GM12878 (cell line): ENCODE results near the gene RSPO4. TPM values are rescaled to one million over a fixed set of nuclear protein-coding genes. Genes with fewer than 3 reads are reported as not detected.

Experiments
- ATAC-seq: fragments of 200-7000 bp; cut with Tn5 transposase; 3 replicates; pipeline ENCODE4 v1.9.1; 2020; ENCODE audit warnings: mild to moderate bottlenecking, moderate library complexity
- BruUV-seq: library from RNA; stranded (reverse); fragments of 400-500 nt; replicated peaks from 2 replicates; lab custom pipeline; 2021; lab: Mats Ljungman, UMichigan
- CTCF ChIA-PET: fragments of 300-600 bp; sonication (Branson Sonifier 250); formaldehyde crosslinking; extraction: SDS; loops from one replicate; lab custom pipeline; 2021; ENCODE audit warnings: inconsistent platforms; lab: Yijun Ruan, JAX
- POLR2A ChIA-PET: fragments of 350-600 bp; formaldehyde crosslinking; extraction: SDS; loops from one replicate; lab custom pipeline; 2021; ENCODE audit warnings: inconsistent platforms; lab: Charles Lee
- RAD21 ChIA-PET: fragments of 300-600 bp; sonication (Branson Sonifier 250); formaldehyde crosslinking; loops from one replicate; lab custom pipeline; 2023; ENCODE audit warnings: antibody characterized with exemption; ENCODE audit not compliant: unreplicated experiment; lab: Charles Lee
- SMC1A ChIA-PET: fragments of 300-600 bp; sonication (Branson Sonifier 250); formaldehyde crosslinking; loops from one replicate; lab custom pipeline; 2023; ENCODE audit not compliant: unreplicated experiment, uncharacterized antibody; lab: Charles Lee
- DNase-seq: peaks from one replicate; pipeline ENCODE4 v3.0.0-alpha.2; 2011; ENCODE audit warnings: low read depth, low spot score
- FAIRE-seq: peaks from 3 replicates; lab custom pipeline; 2011; peaks lifted over from hg19 to GRCh38; lab: Jason Lieb, UNC
- H2AFZ ChIP-seq: 2 replicates; pipeline ENCODE4 v1.6.0; 2011; ENCODE audit warnings: low read depth, low read length, control low read depth; ENCODE audit not compliant: control insufficient read depth
- H3K27ac ChIP-seq: 2 replicates; pipeline ENCODE4 v1.5.1; 2011; ENCODE audit warnings: control low read depth; ENCODE audit not compliant: control insufficient read depth, insufficient read depth
- H3K27me3 ChIP-seq, 2 experiments: replicated peaks in 1 of 2; 2 replicates each; pipeline versions ENCODE4 v1.6.0 to v1.6.1; 2011; ENCODE audit warnings: low read length in 1 of 2; ENCODE audit not compliant: control insufficient read depth in 2 of 2, insufficient read depth in 2 of 2
- H3K36me3 ChIP-seq, 2 experiments: 2 replicates each; pipeline ENCODE4 v1.5.1; 2011; ENCODE audit warnings: low read length in 1 of 2; ENCODE audit not compliant: control insufficient read depth in 2 of 2, insufficient read depth in 2 of 2
- H3K4me1 ChIP-seq: 2 replicates; pipeline ENCODE4 v1.6.1; 2011; ENCODE audit warnings: mild to moderate bottlenecking, low read length, moderate library complexity, mixed read lengths; ENCODE audit not compliant: control insufficient read depth, insufficient read depth
- H3K4me2 ChIP-seq: 2 replicates; pipeline ENCODE4 v1.6.0; 2011; ENCODE audit warnings: control low read depth; ENCODE audit not compliant: control insufficient read depth, insufficient read depth
- H3K4me3 ChIP-seq: fragments of 200-600 bp; sonication (generic); 2 replicates; pipeline ENCODE4 v1.5.1; 2016
- H3K79me2 ChIP-seq: 2 replicates; pipeline ENCODE4 v1.6.0; 2011; ENCODE audit warnings: low read length; ENCODE audit not compliant: control insufficient read depth, insufficient read depth
- H3K9ac ChIP-seq: 2 replicates; pipeline ENCODE4 v1.8.0; 2011; ENCODE audit warnings: low read length, control low read depth, mixed read lengths; ENCODE audit not compliant: control insufficient read depth, insufficient read depth
- H3K9me3 ChIP-seq: replicated peaks from 3 replicates; pipeline ENCODE4 v1.5.1; 2011; ENCODE audit warnings: mild to moderate bottlenecking, low read length; ENCODE audit not compliant: control insufficient read depth, insufficient read depth
- H4K20me1 ChIP-seq: 2 replicates; pipeline ENCODE4 v1.6.0; 2011; ENCODE audit not compliant: control insufficient read depth, insufficient read depth
- BMI1 ChIP-seq: fragments of 450-650 bp; IDR thresholded peaks from 2 replicates; pipeline ENCODE4 v1.6.1; 2016; ENCODE audit warnings: mild to moderate bottlenecking, moderate library complexity, borderline replicate concordance
- IKZF2 ChIP-seq, 2 experiments: fragments of 450-650 bp; IDR thresholded peaks; 2 replicates each; pipeline ENCODE4 v1.6.1; 2017; ENCODE audit warnings: mild to moderate bottlenecking in 2 of 2, moderate library complexity in 2 of 2
- IRF5 ChIP-seq: fragments of 450-650 bp; IDR thresholded peaks from 2 replicates; pipeline ENCODE4 v1.6.1; 2017; ENCODE audit warnings: borderline replicate concordance
- JUND ChIP-seq: IDR thresholded peaks from 2 replicates; pipeline ENCODE4 v1.6.1; 2012; ENCODE audit warnings: low read depth, mild to moderate bottlenecking, low read length, improper control_type of control experiment, moderate library complexity
- MEF2A ChIP-seq: IDR thresholded peaks from 2 replicates; pipeline ENCODE4 v1.6.1; 2011; ENCODE audit warnings: low read depth, mild to moderate bottlenecking, low read length, moderate library complexity; ENCODE audit not compliant: insufficient read depth
- PAX8 ChIP-seq: fragments of 450-650 bp; IDR thresholded peaks from 2 replicates; pipeline ENCODE4 v1.6.1; 2017; ENCODE audit warnings: mild to moderate bottlenecking, moderate library complexity
- SKIL ChIP-seq: fragments of 450-650 bp; IDR thresholded peaks from 2 replicates; pipeline ENCODE4 v1.6.1; 2017; ENCODE audit warnings: mild to moderate bottlenecking, low read depth, inconsistent platforms; ENCODE audit not compliant: poor library complexity, severe bottlenecking
- SMAD1 ChIP-seq: fragments of 450-650 bp; IDR thresholded peaks from 2 replicates; pipeline ENCODE4 v1.6.1; 2018; ENCODE audit warnings: mild to moderate bottlenecking, low read depth; ENCODE audit not compliant: partially characterized antibody
- ZBED1 ChIP-seq: IDR thresholded peaks from 2 replicates; pipeline ENCODE4 v1.6.1; 2016; ENCODE audit warnings: borderline replicate concordance
- ZBTB40 ChIP-seq: fragments of 450-650 bp; IDR thresholded peaks from 2 replicates; pipeline ENCODE4 v1.6.1; 2016; ENCODE audit warnings: mild to moderate bottlenecking, moderate library complexity, borderline replicate concordance
- ZNF24 ChIP-seq: fragments of 450-650 bp; IDR thresholded peaks from 2 replicates; pipeline ENCODE4 v1.6.1; 2017; ENCODE audit warnings: antibody characterized with exemption, mild to moderate bottlenecking
- ZNF592 ChIP-seq: fragments of 450-650 bp; IDR thresholded peaks from 2 replicates; pipeline ENCODE4 v1.6.1; 2017; ENCODE audit warnings: mild to moderate bottlenecking, moderate library complexity
- WGBS: methylation state at CpG from one replicate; pipeline ENCODE4 v1.1.6; 2016; ENCODE audit warnings: low lambda C conversion rate; ENCODE audit not compliant: insufficient replicate concordance, insufficient coverage; ENCODE audit errors: missing lambda C conversion rate; 5-methylcytosine and 5-hydroxymethylcytosine counted together
- in situ Hi-C: fragments of 300-500 bp; cut with MboI; formaldehyde crosslinking; loops from 9 replicates; pipeline ENCODE4 v1.14.3; 2018; ENCODE audit warnings: mixed read lengths
- intact Hi-C: fragments of 100-400 bp; cut with micrococcal nuclease; formaldehyde crosslinking; loops from one replicate; pipeline ENCODE4 v1.14.2; 2022; ENCODE audit not compliant: unreplicated experiment
- polyA plus RNA-seq, 11 experiments: library from polyadenylated mRNA; depleted of rRNA in 4 of 11; unstranded in 6 of 11; stranded (reverse) in 5 of 11; fragments of >200 nt; fragmentation: Nextera tagmentation in 4 of 11; fragmentation: Illumina TruSeq in 1 of 11; extraction: Ambion mirVana in 4 of 11; extraction: Trizol in 1 of 11; gene quantifications; 1 replicate in 1 of 11; 2 replicates in 10 of 11; pipeline versions ENCODE4 v1.2.1 to v1.2.3, GENCODE V29; 2011 to 2016; ENCODE audit warnings: inconsistent platforms in 2 of 11, missing spikeins in 2 of 11, low read depth in 1 of 11
- total RNA-seq, 4 experiments: library from RNA; depleted of rRNA in 3 of 4; stranded (reverse); fragments of >200 nt in 3 of 4; fragmentation: Illumina TruSeq in 1 of 4; extraction: Trizol in 1 of 4; gene quantifications; 2 replicates each; pipeline versions ENCODE4 v1.2.1 to v1.2.3, GENCODE V29; 2013 to 2021

Gene RSPO4
- total and polyA plus RNA-seq, 10 of the 15 experiments (the other 5 are each of a cell fraction or from before 2014, with no cell fraction given) = 0.06 TPM; not detected in 9

GRCh38 chr20:1019344-1019743 is 17.2 kb upstream of the RSPO4 start (continued):
- TF ChIP-seq ZNF592 = no peak
- no peak for TF ChIP-seq BMI1
- no peak for TF ChIP-seq ZBED1
- TF ChIP-seq PAX8 = no peak
- TF ChIP-seq JUND = no peak

- WGBS = 33% methylated on average over 5 of the region's 5 CpGs
- POLR2A ChIA-PET = no interaction called here
- Histone ChIP-seq H3K36me3 (no peaks in the 10 kb centered on the region), H3K4me2 (no peak overlapping the region), H3K79me2 (no peaks in the 10 kb centered on the region), H2AFZ (no peak overlapping the region), H3K4me1 (no peaks in the 10 kb centered on the region), H3K9me3 (no peaks in the 10 kb centered on the region), H3K4me3 (no peak overlapping the region), H3K27me3 (no peaks in the 10 kb centered on the region; a peak in 2 of 4 replicates), H3K27ac (no peak overlapping the region), H4K20me1 (no peaks in the 10 kb centered on the region), H3K9ac (no peak overlapping the region)
- no TSS peak for BruUV-seq
- ATAC-seq (no peak), FAIRE-seq (no peak), DNase-seq (no peak)
- in situ Hi-C loops = no loop called here
- RAD21 ChIA-PET = no interaction called here
- SMC1A ChIA-PET = no interaction called here
- CTCF ChIA-PET = no interaction called here
- intact Hi-C loops = no loop called here
- TF ChIP-seq IRF5 (no peak), SMAD1 (no peak), ZNF24 (no peak), IKZF2 (IDR thresholded peaks at IDR 0.05) (no peak), ZBTB40 (peak; percentile 33; the same call in 1 of the 2 replicates), MEF2A (no peak), SKIL (no peak)
These were observed 15.6 kb upstream of the RSPO4 start for GRCh38 chr20:1017677-1018076.
